ENCODE data around the gene DNAJC6.
A peak's percentile ranks its signal among the peaks of the same experiment; 100 is the strongest.

DNAJC6 gene

GRCh38 chr1:65412256-65412983 lies 103.1 kb downstream of the DNAJC6 start:
- DNase-seq, result no peak

GRCh38 chr1:65412984-65413375 lies 103.6 kb downstream of the DNAJC6 start:
- no peak for DNase-seq

GRCh38 chr1:65414538-65414937 lies 105.2 kb downstream of the DNAJC6 start:
- no peak for DNase-seq

DNA sequence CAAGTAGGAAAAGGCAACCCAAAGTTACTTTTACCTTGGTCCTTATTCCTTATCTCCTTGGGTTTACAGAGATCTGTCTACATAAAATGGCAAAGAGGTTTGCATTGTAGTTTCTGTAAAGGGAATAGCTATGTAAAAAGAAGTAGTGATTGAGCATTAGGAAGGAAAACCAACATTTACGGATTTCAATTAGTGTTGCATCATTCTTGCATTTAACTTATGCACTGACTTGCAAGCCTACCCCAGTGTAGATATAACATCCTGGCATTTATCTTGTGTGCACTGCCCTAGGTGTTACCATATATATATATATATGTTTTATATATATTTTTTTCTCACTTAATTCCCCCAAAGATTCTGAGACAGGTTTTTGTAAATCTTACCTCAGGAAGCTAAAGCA lies 107.4 kb downstream of the DNAJC6 start:
- DNase-seq, result no peak

- DNase-seq, result no peak
Measured at GRCh38 chr1:65417729-65418128, 108.4 kb downstream of the DNAJC6 start.

DNA sequence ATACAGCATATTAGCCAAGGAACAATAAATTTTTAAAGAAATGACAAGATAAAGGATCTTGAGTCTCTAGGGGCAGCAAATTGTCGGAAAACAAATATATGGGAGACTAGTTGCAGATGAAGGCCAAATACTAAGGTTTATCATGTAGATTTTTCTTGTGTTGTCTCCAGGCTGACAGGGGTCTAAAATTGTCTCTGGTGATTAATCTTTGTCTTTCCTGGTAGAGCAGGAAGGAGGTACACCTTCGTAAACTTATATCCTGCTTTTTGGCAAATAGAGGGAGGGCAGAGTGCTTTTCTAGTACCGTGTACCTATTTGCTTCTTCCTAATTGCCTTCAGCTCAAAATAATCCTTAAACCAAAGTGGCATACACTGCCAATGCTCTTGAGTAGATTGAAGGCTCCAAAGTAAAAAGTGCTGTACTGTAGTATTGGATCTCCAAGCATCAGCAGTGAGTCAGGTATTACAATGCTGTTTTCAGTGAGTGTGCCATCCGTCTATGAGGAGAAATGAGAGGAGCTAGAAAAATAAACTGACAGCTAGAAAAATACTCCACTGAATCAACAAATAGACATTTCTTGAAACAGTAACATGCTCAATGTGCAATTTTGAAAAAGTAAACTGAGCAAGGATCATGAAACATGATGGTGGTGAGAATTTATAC lies 109.3 kb downstream of the DNAJC6 start:
- no peak for DNase-seq

DNA sequence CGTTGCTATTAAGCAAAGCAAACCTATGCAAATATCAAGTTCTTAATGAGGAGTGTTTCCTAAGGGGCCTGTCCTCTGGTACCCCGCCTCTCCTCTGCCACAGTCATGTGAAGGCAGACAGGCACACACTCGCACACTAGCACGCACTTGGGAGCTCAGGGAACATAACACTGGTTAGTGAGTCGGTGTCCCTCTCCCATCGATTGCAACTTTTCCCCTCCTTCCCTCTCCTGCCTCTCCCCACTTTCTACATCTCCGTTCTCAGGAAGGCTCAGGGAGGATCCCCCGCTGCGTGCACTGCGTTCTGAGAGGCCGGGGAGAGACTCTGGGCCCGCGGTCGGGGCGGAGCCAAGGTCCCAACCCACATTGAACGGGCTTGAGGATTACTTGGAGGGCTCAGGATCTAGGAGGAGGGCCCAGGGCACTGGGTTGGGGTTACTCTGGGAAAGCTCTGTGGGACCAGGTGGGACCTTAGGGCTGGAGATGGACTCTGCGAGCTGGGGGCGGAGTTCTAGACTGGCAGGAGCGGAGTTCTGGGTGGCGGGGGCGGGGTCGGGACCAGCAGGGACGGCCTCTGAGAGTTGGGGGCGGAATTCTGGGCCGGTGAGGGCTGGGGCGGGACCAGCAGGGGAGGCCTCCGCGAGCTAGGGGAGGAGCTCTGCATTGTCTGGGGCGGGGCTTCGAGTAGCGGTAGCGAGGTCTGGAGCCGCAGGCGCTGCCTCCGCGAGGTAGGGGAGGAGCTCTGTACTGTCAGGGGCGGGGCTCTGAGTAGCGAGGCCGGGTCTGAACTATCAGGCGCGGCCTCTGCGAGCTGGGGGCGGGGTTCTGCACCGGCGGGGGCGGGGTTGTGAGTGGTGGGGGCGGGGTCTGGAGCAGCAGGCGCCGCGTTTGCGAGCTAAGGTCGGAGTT lies 110.6 kb downstream of the DNAJC6 start:
- DNase-seq, result peak; percentile 93 to 99 (median 95)

- no peak for DNase-seq
Measured at GRCh38 chr1:65420590-65421350, 111.4 kb downstream of the DNAJC6 start, which contains the start of the genes LEPR and LEPROT. LEPR (plus strand) TSS chr1:65420668; CDS start chr1:65565566, 144,898 bp downstream. LEPROT (plus strand) TSS chr1:65420668; CDS start chr1:65420725, 57 bp downstream.

DNA sequence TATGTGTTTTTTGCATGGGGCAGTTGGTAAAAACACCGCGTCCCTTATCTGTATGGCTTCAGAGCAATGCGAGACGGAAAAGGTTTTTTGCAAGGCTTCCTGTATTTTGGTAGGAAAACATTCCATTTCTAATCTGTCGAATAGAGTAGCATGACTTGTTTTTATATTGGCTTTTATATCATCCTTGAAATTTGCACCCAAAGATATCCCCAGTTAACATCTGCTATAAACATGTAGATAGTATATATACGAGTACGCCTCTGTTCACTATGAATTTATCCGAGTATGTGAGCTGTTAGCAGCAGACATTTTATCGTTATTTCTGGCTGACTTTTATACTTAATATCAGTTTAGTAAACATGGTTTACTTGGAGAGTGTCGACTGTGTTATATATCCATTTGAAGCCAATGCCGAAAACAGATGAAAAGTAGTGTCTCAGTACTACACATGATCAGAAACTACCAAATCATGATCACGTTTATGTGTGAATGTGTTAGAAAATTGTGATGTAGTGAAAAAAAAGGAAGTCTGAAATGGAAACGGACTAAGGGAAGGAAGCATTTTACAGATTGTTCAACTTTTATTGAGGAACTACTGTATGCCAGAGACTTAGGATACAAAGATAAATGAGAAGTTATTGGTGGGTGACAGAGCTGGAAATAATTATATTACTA lies 112.1 kb downstream of the DNAJC6 start:
- DNase-seq, result no peak

DNA sequence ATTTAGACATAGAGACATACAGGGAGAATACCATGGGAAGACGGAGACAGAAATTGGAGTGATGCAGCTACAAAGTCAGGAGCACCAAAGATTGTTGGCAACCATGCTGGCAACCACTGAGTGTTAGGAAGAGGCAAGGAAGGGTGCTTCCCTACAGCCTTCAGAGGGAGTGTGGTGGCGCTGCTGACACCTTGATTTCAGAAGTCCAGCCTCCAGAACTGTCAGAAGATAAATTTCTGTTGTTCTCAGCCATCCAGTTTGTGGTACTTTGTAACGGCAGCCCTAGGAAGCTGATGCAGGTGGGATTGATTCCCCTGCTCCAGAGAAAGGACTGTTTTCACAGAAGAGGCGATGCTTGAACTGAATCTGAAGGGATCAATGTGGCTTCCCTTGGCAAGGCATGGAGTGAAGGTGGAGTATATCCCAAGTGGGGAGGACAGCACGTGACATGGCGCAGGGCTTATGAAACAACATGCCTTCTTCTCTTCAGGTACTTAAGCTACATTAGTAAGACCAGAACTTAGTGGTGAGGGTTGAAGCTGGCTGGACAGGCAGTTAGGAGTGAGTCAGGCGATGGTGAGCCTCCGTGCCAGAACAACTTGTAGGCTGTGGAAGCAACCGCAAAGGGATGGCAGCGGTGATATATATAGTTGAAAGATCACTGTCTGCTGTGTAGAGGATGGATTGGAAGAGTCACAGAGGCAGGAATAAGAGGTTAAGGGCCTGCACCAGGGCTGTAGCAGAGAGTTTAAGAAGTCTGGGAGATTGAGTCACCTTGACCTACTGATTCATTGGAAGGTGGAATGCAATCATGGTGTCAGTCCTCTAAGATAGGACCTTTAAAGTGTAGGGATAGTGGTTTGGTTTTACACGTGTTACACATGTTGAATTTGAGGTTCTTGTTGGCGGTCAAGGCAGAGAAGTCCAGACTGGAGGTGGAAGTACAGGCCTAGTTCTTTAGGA lies 113.2 kb downstream of the DNAJC6 start:
- no peak for DNase-seq

DNA sequence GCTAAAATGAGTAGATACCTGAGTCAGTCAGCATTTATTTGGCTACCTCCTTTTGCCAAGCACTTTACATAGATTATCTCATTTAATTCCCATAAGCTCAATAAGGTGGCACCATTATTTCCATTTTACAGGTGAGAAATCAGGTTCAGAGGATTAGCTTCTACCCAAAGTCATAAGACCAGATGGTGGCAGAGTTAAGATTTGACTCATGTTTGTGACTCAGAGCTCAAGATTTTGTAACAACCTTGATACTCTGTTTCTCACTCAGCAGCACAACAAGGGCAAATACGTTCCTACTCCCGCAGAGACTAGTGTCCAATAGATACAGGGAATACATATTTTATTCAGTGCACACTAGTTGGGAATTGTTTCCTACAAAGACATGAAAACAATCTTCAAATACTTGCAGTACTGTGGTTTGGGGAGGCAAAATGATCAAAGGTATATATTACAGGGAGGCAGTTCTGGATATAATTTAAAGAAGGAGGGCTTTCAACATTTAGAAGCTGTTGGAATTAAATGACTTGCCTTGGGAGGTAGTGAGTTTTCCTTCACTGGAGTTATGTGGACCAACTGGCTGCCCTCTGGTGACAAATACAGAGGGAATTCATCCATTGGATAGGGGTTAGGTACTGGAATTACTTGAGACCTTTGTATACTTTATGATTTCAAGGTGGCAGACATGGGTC lies 114.7 kb downstream of the DNAJC6 start:
- DNase-seq, result no peak

GRCh38 chr1:65424573-65424889 lies 115.2 kb downstream of the DNAJC6 start:
- DNase-seq, result no peak

DNA sequence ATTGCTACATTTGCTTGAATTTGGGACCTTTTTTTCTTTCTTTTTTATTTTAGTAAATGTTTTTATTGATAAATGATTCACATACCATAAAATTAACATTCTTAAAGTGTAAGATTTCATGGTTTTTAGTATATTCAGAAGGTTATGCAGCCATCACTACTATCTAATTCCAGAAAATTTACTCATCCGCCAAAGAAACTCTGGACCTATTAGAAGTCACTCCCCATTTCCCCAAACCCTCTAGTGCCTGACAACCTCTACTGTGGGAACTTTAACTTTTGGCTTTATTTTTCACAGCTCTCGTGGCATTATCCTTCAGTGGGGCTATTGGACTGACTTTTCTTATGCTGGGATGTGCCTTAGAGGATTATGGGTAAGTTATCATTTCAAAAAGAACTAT lies 115.7 kb downstream of the DNAJC6 start:
- no peak for DNase-seq

GRCh38 chr1:65425697-65426096 lies 116.4 kb downstream of the DNAJC6 start:
- no peak for DNase-seq

GRCh38 chr1:65429078-65429477 lies 119.7 kb downstream of the DNAJC6 start:
- no peak for DNase-seq

DNA sequence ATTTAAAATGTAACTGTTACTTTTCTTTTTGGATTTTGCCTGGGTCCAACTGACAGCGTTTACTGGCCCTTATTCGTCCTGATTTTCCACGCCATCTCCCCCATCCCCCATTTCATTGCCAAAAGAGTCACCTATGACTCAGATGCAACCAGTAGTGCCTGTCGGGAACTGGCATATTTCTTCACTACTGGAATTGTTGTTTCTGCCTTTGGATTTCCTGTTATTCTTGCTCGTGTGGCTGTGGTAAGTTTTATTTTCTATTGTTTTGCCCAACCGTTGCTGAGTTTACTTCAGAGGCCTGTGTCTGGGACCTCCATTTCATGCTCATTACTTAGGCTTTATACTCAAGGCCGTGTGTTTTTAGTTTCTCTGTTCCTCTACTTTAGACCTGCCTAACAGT lies 120.5 kb downstream of the DNAJC6 start:
- no peak for DNase-seq

DNA sequence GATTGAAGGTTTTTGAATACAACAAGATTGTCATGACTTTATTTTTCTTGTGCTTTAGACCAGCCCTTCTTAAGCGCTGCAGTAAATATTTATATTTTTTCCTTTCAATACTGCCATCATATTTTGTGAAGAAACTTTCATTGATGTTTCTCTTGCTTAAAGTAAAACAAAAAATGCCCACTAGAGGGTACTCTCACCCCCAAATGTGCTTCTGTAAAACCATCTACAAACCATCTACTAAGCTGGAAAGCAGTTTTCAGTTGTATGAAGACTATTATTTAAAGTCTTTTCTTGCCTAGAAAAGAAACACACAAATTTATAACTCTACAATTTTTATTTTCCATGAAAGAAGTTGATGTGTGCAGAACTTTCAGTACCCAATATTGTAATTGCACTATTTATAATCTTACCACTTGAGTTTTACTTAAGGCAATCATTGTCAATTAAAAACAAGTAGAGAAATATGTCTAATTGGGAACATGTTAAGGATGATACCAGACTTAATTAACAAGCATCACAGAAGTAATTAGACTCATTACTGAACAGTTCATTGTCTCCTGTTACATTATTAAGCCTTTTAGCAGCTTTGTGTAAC lies 121.9 kb downstream of the DNAJC6 start:
- no peak for DNase-seq

DNA sequence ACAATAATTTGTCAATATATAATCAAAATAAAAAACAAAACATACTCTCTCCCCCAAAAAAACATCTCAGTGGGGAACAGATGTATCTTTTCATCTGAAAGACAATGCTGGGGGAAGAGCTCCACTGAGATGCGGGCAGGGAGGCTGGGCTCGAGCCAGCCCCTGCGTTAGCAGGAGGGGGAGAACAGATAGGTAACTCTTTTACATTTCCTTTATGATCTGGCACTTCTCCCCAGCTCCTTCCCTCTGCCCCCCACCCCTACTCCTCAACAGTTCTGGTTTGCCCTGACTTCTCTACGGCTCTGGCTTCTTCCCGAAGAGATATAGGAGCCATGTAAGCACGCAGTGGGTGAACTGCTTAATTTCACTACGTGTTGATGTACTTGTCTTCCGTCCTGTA lies 123.6 kb downstream of the DNAJC6 start:
- DNase-seq, result no peak

DNA sequence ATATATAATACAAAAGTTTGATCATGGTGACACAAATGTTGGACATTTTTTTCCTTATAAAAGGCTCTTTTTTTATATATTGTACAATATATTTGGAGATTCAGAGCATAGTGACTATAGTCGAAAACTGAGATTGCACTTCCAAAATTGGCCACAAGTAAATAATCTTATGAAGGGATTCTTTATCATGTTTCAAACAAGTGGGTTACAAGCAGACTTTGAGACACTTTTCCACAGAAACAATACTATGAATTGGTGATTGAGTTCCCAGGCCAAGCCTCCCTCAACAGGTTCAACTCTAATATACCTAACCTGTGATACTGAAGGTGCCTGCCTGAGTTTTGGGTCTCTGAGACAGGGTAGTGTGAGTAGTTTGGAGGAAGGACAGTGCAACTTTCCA lies 124.9 kb downstream of the DNAJC6 start:
- no peak for DNase-seq

DNA sequence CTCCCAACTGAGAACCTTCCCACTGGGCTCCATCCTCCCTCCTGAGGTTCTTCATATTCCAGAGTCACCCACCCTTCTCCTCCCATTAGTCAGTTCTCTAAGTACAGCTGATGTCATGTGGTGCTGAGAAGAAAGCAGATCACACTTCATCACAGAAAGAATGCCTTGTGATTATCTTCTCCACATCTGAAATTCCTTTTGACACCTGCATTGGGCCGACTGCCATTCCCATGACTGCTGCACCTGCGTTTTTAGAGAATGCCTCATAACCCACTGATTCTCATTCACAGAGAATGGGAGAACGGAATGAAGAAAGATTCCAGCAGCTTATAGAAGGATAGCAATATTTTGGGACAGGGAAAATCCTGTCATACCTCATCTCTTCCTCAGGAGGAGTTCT lies 125.4 kb downstream of the DNAJC6 start:
- no peak for DNase-seq
